GM21717 (cell line): ENCODE measurements around the gene SUCNR1.

Source experiments
- ATAC-seq: cut with Tn5 transposase; IDR thresholded peaks from one replicate; pipeline ENCODE4 v1.9.1; 2021; ENCODE audit warnings: mild to moderate bottlenecking, moderate library complexity; ENCODE audit not compliant: unreplicated experiment

Gene SUCNR1

GRCh38 chr3:151933234-151933853, 59.9 kb downstream of the SUCNR1 start:
- no peak for ATAC-seq
